Measurements from ENCODE around the gene OSBPL10.

OSBPL10 gene

GRCh38 chr3:31804251-31805051 lies 176.6 kb downstream of the OSBPL10 start:
- no peak for TF ChIP-seq CTCF (IDR thresholded peaks at IDR 0.05; ENCODE audit: low read depth, low read length, missing control alignments)
- DNase-seq (ENCODE audit: extremely low read depth, low read depth), result no peak
- no peak overlapping the region for H3K4me3 ChIP-seq (replicated peaks; ENCODE audit: low read depth, low read length)

- no peak for DNase-seq (ENCODE audit: extremely low read depth, low read depth)
- TF ChIP-seq CTCF (IDR thresholded peaks at IDR 0.05; ENCODE audit: low read depth, low read length, missing control alignments), result no peak
- H3K4me3 ChIP-seq (replicated peaks; ENCODE audit: low read depth, low read length), result no peak overlapping the region
Observed at GRCh38 chr3:31802981-31803740, 177.9 kb downstream of the OSBPL10 start.

GRCh38 chr3:31800436-31800835 lies 180.6 kb downstream of the OSBPL10 start:
- no peak overlapping the region for H3K4me3 ChIP-seq (replicated peaks; ENCODE audit: low read depth, low read length)
- no peak for DNase-seq (ENCODE audit: extremely low read depth, low read depth)
- no peak for TF ChIP-seq CTCF (IDR thresholded peaks at IDR 0.05; ENCODE audit: low read depth, low read length, missing control alignments)

GRCh38 chr3:31798840-31799239 lies 182.2 kb downstream of the OSBPL10 start:
- no peak for TF ChIP-seq CTCF (IDR thresholded peaks at IDR 0.05; ENCODE audit: low read depth, low read length, missing control alignments)
- H3K4me3 ChIP-seq (replicated peaks; ENCODE audit: low read depth, low read length), result no peak overlapping the region
- DNase-seq (ENCODE audit: extremely low read depth, low read depth), result no peak

- TF ChIP-seq CTCF (IDR thresholded peaks at IDR 0.05; ENCODE audit: low read depth, low read length, missing control alignments), result no peak
- H3K4me3 ChIP-seq (replicated peaks; ENCODE audit: low read depth, low read length), result no peak overlapping the region
- no peak for DNase-seq (ENCODE audit: extremely low read depth, low read depth)
Observed at GRCh38 chr3:31793821-31794220, 187.2 kb downstream of the OSBPL10 start.

- no peak overlapping the region for H3K4me3 ChIP-seq (replicated peaks; ENCODE audit: low read depth, low read length)
- no peak for TF ChIP-seq CTCF (IDR thresholded peaks at IDR 0.05; ENCODE audit: low read depth, low read length, missing control alignments)
- DNase-seq (ENCODE audit: extremely low read depth, low read depth), result no peak
Observed at GRCh38 chr3:31791090-31791430, 190.0 kb downstream of the OSBPL10 start.

Measured in HFF-Myc (cell line).